ENCODE data around the gene LMF1. TPM values are rescaled to one million over a fixed set of nuclear protein-coding genes. Genes with fewer than 3 reads are reported as not detected.

LMF1 gene
- total and polyA plus RNA-seq, 2 of the 13 experiments (the other 11 are each of a cell fraction or from before 2014, with no cell fraction given), result 6.8 to 8.5 TPM

DNA sequence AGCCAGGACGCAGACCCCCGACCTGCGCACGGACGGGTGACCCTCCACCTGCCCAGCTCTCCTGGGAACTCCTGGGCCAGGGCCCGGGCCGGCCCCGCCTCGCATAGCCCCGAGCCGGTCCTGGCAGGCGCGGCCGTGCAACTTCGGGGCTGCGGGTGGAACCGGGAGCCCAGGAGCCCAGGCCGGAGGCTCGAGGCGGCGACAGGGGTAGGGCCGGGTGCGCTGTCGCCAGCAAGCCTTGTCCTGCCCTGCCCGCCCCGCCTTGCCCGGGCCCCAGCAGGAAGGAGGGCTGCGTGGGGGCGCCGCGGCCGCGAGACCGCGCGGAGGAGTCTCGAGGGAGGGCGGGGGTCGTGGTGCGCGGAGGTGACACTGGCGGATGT is 408 bp downstream of the LMF1 start (continued):
- TF ChIP-seq, protein P1, sequence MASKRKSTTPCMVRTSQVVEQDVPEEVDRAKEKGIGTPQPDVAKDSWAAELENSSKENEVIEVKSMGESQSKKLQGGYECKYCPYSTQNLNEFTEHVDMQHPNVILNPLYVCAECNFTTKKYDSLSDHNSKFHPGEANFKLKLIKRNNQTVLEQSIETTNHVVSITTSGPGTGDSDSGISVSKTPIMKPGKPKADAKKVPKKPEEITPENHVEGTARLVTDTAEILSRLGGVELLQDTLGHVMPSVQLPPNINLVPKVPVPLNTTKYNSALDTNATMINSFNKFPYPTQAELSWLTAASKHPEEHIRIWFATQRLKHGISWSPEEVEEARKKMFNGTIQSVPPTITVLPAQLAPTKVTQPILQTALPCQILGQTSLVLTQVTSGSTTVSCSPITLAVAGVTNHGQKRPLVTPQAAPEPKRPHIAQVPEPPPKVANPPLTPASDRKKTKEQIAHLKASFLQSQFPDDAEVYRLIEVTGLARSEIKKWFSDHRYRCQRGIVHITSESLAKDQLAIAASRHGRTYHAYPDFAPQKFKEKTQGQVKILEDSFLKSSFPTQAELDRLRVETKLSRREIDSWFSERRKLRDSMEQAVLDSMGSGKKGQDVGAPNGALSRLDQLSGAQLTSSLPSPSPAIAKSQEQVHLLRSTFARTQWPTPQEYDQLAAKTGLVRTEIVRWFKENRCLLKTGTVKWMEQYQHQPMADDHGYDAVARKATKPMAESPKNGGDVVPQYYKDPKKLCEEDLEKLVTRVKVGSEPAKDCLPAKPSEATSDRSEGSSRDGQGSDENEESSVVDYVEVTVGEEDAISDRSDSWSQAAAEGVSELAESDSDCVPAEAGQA (IDR thresholded peaks at IDR 0.05; ENCODE audit: low read depth), result no peak
- TF ChIP-seq, protein P1 (CRISPR knock-in tag; IDR thresholded peaks at IDR 0.05; ENCODE audit: borderline replicate concordance), result no peak
- TF ChIP-seq, protein P2, sequence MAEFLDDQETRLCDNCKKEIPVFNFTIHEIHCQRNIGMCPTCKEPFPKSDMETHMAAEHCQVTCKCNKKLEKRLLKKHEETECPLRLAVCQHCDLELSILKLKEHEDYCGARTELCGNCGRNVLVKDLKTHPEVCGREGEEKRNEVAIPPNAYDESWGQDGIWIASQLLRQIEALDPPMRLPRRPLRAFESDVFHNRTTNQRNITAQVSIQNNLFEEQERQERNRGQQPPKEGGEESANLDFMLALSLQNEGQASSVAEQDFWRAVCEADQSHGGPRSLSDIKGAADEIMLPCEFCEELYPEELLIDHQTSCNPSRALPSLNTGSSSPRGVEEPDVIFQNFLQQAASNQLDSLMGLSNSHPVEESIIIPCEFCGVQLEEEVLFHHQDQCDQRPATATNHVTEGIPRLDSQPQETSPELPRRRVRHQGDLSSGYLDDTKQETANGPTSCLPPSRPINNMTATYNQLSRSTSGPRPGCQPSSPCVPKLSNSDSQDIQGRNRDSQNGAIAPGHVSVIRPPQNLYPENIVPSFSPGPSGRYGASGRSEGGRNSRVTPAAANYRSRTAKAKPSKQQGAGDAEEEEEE (CRISPR knock-in tag; IDR thresholded peaks at IDR 0.05; ENCODE audit: borderline replicate concordance), result no peak
- no peak for TF ChIP-seq ZSCAN31 (CRISPR knock-in tag; IDR thresholded peaks at IDR 0.05; ENCODE audit: low read depth)
- no peak for TF ChIP-seq CREM (IDR thresholded peaks at IDR 0.05)
- TF ChIP-seq CREM (CRISPR knock-in tag; IDR thresholded peaks at IDR 0.05), result no peak
- TF ChIP-seq POLR2AphosphoS5 (IDR thresholded peaks at IDR 0.05; ENCODE audit: low read depth, low read length), result no peak
- TF ChIP-seq ZSCAN22 (CRISPR knock-in tag; IDR thresholded peaks at IDR 0.05), result no peak
- TF ChIP-seq, protein P3, sequence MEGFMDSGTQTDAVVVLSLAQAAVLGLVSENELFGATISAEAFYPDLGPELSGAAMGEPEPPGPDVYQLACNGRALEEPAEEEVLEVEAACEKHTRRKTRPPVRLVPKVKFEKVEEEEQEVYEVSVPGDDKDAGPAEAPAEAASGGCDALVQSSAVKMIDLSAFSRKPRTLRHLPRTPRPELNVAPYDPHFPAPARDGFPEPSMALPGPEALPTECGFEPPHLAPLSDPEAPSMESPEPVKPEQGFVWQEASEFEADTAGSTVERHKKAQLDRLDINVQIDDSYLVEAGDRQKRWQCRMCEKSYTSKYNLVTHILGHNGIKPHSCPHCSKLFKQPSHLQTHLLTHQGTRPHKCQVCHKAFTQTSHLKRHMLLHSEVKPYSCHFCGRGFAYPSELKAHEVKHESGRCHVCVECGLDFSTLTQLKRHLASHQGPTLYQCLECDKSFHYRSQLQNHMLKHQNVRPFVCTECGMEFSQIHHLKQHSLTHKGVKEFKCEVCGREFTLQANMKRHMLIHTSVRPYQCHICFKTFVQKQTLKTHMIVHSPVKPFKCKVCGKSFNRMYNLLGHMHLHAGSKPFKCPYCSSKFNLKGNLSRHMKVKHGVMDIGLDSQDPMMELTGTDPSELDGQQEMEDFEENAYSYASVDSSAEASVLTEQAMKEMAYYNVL (CRISPR knock-in tag; IDR thresholded peaks at IDR 0.05; ENCODE audit: borderline replicate concordance), result no peak
- TF ChIP-seq BRCA1 (CRISPR knock-in tag; IDR thresholded peaks at IDR 0.05), result no peak
- TF ChIP-seq, protein P4, sequence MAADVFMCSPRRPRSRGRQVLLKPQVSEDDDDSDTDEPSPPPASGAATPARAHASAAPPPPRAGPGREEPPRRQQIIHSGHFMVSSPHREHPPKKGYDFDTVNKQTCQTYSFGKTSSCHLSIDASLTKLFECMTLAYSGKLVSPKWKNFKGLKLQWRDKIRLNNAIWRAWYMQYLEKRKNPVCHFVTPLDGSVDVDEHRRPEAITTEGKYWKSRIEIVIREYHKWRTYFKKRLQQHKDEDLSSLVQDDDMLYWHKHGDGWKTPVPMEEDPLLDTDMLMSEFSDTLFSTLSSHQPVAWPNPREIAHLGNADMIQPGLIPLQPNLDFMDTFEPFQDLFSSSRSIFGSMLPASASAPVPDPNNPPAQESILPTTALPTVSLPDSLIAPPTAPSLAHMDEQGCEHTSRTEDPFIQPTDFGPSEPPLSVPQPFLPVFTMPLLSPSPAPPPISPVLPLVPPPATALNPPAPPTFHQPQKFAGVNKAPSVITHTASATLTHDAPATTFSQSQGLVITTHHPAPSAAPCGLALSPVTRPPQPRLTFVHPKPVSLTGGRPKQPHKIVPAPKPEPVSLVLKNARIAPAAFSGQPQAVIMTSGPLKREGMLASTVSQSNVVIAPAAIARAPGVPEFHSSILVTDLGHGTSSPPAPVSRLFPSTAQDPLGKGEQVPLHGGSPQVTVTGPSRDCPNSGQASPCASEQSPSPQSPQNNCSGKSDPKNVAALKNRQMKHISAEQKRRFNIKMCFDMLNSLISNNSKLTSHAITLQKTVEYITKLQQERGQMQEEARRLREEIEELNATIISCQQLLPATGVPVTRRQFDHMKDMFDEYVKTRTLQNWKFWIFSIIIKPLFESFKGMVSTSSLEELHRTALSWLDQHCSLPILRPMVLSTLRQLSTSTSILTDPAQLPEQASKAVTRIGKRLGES (CRISPR knock-in tag; IDR thresholded peaks at IDR 0.05; ENCODE audit: borderline replicate concordance), result no peak
- TF ChIP-seq XRCC5 (optimal IDR thresholded peaks at IDR 0.05; ENCODE audit: low read length), result no peak
- TF ChIP-seq CENPX (CRISPR knock-in tag; IDR thresholded peaks at IDR 0.05), result no peak
- TF ChIP-seq, protein P5, sequence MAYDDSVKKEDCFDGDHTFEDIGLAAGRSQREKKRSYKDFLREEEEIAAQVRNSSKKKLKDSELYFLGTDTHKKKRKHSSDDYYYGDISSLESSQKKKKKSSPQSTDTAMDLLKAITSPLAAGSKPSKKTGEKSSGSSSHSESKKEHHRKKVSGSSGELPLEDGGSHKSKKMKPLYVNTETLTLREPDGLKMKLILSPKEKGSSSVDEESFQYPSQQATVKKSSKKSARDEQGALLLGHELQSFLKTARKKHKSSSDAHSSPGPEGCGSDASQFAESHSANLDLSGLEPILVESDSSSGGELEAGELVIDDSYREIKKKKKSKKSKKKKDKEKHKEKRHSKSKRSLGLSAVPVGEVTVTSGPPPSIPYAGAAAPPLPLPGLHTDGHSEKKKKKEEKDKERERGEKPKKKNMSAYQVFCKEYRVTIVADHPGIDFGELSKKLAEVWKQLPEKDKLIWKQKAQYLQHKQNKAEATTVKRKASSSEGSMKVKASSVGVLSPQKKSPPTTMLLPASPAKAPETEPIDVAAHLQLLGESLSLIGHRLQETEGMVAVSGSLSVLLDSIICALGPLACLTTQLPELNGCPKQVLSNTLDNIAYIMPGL (CRISPR knock-in tag; IDR thresholded peaks at IDR 0.05; ENCODE audit: borderline replicate concordance in 1 of 2, low read depth in 1 of 2), result peak in 1 of 2 experiments; percentile 48; a peak in 1 of 4 replicates
- TF ChIP-seq MTF1 (CRISPR knock-in tag; IDR thresholded peaks at IDR 0.05), result no peak
- no peak for TF ChIP-seq JUND (CRISPR knock-in tag; IDR thresholded peaks at IDR 0.05)

Measured in HepG2 (cell line).